SU-DHL-6 (cell line): ENCODE measurements around the gene TMEM11.

Source experiments
- CTCF ChIP-seq: fragments of 200-600 bp; sonication (generic); IDR thresholded peaks from one replicate; pipeline ENCODE4 v1.5.1; 2017; ENCODE audit warnings: antibody characterized with exemption, mild to moderate bottlenecking, low read length, moderate library complexity; ENCODE audit not compliant: insufficient read depth, poor library complexity, severe bottlenecking
- EZH2phosphoT487 ChIP-seq: fragments of 200-600 bp; sonication (generic), shearing (Covaris generic); conservative IDR thresholded peaks from 2 replicates; pipeline ENCODE4 v1.6.1; 2018; ENCODE audit warnings: mild to moderate bottlenecking, antibody characterized with exemption, low read length, moderate library complexity, mixed read lengths

- TF ChIP-seq CTCF (no peak), EZH2phosphoT487 (no peak)
Measured at GRCh38 chr17:21211825-21212479, 2.0 kb downstream of the TMEM11 start.
